GM21360 (cell line): Measurements from ENCODE around the gene CLEC17A.
"Not testable (repeated sequence)": the region's sequence is repeated elsewhere in the genome, so short reads cannot be mapped to it uniquely, and the experiment has no call there.

Source experiments
- ATAC-seq: cut with Tn5 transposase; IDR thresholded peaks from one replicate; pipeline ENCODE4 v1.9.1; 2021; ENCODE audit warnings: mild to moderate bottlenecking, moderate library complexity; ENCODE audit not compliant: unreplicated experiment

The CLEC17A gene

GRCh38 chr19:14582894-14583340 lies at the start of gene CLEC17A:
Gene CLEC17A (plus strand): TSS chr19:14583084. CDS start chr19:14583161, 77 bp downstream.
- ATAC-seq = no peak

GRCh38 chr19:14533450-14533849 lies 49.4 kb upstream of the CLEC17A start:
- no peak for ATAC-seq

GRCh38 chr19:14536926-14537692 lies 45.8 kb upstream of the CLEC17A start:
- ATAC-seq = no peak

- ATAC-seq = no peak
These were observed 42.0 kb upstream of the CLEC17A start for GRCh38 chr19:14540741-14541525.

GRCh38 chr19:14541979-14542378 lies 40.9 kb upstream of the CLEC17A start:
- ATAC-seq = not testable (repeated sequence)

- ATAC-seq = no peak
These were observed 40.1 kb upstream of the CLEC17A start for GRCh38 chr19:14542711-14543328.

GRCh38 chr19:14544047-14544446 lies 38.8 kb upstream of the CLEC17A start:
- no peak for ATAC-seq

- ATAC-seq = no peak
These were observed 37.7 kb upstream of the CLEC17A start for GRCh38 chr19:14544977-14545715.

GRCh38 chr19:14545716-14546082 lies 37.2 kb upstream of the CLEC17A start:
- no peak for ATAC-seq

GRCh38 chr19:14550201-14550754 lies 32.6 kb upstream of the CLEC17A start:
- no peak for ATAC-seq

- not testable (repeated sequence) for ATAC-seq
These were observed 31.5 kb upstream of the CLEC17A start for GRCh38 chr19:14551134-14552005.

- not testable (repeated sequence) for ATAC-seq
These were observed 30.9 kb upstream of the CLEC17A start for GRCh38 chr19:14552006-14552360.

- ATAC-seq = no peak
These were observed 29.6 kb upstream of the CLEC17A start for GRCh38 chr19:14553042-14553938.

GRCh38 chr19:14553939-14554243 lies 29.0 kb upstream of the CLEC17A start:
- ATAC-seq = no peak

- no peak for ATAC-seq
These were observed 28.5 kb upstream of the CLEC17A start for GRCh38 chr19:14554382-14554812.

GRCh38 chr19:14555918-14556661 lies 26.8 kb upstream of the CLEC17A start:
- no peak for ATAC-seq

GRCh38 chr19:14556662-14557188 lies 26.2 kb upstream of the CLEC17A start:
- no peak for ATAC-seq
